Fibroblast of the conjunctiva (primary cell): Measurements from ENCODE around the gene HOXC9.
A peak's percentile ranks its signal among the peaks of the same experiment; 100 is the strongest.

Source experiments
- DNase-seq: peaks from one replicate; pipeline ENCODE4 v3.0.0-alpha.2; 2010; ENCODE audit warnings: low read depth

The HOXC9 gene

DNA sequence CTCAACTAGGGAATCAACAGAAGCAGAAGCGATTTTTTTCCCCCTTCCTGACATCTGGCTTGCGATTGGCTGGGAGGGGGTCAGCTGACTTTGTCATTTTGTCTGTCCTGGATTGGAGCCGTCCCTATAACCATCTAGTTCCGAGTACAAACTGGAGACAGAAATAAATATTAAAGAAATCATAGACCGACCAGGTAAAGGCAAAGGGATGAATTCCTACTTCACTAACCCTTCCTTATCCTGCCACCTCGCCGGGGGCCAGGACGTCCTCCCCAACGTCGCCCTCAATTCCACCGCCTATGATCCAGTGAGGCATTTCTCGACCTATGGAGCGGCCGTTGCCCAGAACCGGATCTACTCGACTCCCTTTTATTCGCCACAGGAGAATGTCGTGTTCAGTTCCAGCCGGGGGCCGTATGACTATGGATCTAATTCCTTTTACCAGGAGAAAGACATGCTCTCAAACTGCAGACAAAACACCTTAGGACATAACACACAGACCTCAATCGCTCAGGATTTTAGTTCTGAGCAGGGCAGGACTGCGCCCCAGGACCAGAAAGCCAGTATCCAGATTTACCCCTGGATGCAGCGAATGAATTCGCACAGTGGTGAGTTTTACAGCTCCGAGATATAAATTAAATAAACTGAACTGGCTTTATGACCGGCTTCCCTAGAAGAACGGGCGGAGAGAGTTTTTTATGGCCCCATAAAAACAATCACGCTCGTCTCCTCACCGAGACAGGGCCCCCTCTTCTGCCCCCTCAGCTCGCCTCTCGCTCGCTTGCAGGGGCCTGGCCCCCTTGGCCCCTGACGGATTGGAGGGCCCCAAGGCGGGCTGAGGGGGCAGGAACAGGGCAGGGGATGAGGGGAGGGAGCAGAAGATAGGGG, 28.6 kb downstream of the HOXC9 start, which contains the start of gene HOXC6:
HOXC6 (plus strand) TSS at position 127 of the 888 bp plus-strand sequence; CDS start at position 209, 82 bp downstream.
- DNase-seq = no peak

DNA sequence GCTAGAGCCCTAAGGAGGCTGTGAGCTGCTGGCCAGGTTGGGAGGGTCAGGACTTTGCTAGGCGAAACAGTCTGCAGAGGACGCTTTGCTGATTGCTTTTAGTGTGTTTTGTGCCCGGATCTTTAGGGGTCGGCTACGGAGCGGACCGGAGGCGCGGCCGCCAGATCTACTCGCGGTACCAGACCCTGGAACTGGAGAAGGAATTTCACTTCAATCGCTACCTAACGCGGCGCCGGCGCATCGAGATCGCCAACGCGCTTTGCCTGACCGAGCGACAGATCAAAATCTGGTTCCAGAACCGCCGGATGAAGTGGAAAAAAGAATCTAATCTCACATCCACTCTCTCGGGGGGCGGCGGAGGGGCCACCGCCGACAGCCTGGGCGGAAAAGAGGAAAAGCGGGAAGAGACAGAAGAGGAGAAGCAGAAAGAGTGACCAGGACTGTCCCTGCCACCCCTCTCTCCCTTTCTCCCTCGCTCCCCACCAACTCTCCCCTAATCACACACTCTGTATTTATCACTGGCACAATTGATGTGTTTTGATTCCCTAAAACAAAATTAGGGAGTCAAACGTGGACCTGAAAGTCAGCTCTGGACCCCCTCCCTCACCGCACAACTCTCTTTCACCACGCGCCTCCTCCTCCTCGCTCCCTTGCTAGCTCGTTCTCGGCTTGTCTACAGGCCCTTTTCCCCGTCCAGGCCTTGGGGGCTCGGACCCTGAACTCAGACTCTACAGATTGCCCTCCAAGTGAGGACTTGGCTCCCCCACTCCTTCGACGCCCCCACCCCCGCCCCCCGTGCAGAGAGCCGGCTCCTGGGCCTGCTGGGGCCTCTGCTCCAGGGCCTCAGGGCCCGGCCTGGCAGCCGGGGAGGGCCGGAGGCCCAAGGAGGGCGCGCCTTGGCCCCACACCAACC, 29.8 kb downstream of the HOXC9 start:
- no peak for DNase-seq

DNA sequence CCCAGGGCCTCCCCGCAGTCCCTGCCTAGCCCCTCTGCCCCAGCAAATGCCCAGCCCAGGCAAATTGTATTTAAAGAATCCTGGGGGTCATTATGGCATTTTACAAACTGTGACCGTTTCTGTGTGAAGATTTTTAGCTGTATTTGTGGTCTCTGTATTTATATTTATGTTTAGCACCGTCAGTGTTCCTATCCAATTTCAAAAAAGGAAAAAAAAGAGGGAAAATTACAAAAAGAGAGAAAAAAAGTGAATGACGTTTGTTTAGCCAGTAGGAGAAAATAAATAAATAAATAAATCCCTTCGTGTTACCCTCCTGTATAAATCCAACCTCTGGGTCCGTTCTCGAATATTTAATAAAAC, 30.5 kb downstream of the HOXC9 start:
- DNase-seq = no peak

DNA sequence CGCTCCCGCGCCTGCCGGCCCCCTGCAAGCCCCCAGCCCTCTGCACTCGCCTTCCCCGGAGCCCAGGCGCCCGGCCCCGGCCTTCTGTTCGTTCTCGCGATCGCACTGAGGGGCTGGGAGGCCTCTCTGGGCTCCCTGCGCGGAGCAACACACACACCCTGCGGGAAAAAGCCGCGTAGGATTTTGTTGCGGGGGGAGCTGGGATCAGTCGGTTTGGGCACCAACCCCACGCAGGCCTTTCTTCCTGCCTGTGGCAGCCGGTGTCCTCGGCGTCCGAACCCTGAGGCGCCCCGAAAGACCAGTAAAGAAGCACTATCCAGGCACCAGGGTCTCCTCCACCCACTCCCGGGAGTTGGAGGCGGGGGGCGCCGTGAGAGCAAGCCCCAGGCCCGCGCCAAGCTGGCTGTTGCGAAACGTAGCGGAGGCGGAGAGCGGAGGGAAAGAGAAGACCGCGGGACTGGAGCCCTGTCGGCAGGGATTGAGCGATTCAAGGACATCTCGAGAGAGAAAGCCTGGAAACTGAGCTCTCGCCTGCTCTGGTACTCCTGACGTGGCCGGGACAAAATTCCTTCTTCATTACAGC, 31.0 kb downstream of the HOXC9 start:
- DNase-seq = no peak

DNA sequence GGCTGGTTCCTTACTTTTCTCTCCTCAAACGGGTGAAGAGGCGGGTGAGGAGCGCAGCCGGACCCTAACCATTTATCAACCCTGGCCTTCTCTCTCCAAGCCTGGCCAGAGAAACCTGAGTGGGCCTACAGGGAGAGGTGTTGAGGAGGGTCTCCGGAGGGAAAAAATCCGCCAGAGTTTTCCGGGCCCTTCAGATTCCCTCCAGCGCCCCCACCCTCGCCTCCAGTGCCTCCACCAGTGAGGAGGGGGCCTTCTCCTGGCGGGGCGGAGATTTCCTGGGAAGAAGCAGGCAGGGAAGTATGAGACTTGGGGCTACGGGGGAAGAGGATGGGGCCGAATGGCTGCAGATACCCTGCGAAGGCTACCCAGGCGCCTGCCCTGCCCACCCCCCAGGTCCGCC, 31.5 kb downstream of the HOXC9 start:
- DNase-seq = no peak

DNA sequence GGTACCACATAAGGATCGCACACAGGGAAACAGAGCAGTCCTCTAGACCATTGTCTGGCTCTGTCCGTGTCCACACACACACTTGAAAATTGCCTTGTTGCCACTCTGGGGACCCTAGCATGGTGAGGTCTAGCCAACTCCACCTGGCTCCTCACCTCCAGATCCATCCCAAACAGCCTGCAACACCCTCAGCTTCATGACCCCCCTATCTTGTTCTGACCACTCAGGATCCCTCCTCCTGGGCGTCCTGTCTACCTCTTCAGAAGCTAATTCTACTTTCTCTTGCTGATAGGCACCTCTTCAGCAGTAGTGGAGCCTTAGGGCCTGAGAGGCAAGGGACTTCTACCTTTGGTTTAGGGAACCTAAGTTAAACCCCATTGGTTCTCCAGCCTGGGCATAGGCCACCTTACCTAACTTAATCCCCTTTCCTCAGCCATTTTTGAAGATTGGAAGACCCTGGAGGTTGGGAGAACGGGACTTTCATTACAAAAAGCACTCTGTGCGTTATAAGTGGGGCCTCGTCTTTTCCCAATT, 32.2 kb downstream of the HOXC9 start:
- no peak for DNase-seq

DNA sequence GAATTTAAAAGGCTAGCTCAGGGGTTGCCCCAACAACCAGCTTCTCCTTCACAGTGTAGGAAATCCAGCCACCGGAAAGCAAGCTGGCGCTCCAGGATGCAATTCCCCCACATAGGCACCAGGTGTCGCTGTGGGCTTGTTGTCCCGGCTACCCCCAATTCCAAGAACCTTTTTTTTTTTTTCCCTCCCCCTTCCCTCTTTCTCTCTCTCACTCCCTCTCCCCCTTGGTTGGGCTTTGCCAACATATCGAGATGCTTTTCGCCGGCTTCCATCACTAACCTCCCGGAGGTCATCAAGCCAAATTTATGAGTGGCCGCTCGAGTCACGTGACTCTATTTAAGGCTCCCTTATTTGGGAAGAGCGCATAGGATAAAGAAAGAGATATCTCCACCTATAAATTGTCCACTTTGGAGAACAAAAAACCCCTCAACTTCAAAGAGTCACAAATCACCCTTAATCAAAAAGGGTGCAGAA, 32.7 kb downstream of the HOXC9 start, which contains the start of gene HOXC5:
HOXC5 (plus strand) TSS at position 424 of the 474 bp plus-strand sequence. CDS start 73 bp downstream, outside the sequence.
- peak; percentile 27 for DNase-seq

DNA sequence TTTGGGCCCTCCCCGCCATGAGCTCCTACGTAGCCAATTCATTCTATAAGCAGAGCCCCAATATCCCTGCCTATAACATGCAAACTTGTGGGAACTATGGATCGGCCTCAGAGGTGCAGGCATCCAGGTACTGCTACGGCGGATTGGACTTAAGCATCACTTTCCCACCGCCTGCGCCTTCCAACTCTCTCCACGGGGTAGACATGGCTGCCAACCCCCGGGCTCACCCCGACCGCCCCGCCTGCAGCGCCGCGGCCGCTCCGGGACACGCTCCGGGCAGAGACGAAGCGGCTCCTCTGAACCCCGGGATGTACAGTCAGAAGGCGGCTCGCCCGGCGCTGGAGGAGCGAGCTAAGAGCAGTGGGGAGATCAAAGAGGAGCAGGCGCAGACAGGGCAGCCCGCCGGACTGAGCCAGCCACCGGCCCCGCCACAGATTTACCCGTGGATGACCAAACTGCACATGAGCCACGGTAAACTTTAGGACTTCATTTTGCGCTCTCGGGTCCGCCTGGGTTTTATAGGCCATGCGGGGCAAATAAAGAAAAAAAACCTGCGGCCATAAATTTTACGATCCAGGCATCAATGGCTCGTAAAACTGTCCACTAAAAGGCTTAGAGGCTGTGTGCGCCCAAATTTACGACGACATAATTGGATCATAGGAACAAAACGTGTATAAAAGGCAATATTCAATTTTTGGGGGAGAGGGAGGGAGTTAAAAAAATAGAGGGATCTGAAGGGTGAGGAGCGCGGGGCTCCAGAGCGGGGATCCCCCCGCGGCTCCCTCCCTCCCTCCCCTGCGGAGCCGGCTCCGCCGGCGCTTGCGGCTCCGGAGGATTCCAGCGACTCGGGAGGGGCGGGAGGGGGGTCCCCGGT, 33.4 kb downstream of the HOXC9 start:
- no peak for DNase-seq

DNA sequence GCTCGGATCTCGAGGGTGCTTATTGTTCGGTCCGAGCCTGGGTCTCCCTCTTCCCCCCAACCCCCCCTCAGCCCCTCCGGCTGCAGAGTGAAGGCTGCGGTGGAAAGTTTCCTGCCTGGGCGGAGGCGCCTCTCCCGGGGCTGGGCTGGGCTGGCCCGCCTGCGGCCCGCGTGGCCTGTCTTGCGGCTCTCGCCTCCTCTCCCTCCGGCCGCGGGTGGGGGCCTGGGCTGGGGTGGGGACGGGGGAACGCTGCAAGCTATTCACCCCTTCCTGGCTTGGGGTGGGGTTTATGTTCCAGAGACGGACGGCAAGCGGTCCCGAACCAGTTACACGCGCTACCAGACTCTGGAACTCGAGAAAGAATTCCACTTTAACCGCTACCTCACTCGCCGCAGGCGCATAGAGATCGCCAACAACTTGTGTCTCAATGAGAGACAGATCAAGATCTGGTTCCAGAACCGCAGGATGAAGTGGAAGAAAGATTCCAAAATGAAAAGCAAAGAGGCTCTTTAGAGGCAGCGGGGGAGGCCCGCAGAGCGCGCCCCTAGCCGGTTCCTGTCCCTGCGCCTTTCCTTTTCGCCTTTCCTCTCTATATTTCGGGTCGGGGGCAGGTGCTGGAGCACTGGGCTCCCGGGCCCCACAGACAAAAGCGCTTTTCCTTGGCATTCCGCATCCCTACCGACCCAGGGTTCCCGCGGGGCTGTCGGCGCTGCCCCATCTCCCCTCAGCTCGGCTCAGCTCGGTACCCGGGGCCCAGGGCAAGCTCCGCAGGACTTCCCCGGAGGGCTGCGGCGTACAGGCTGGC, 34.2 kb downstream of the HOXC9 start:
- DNase-seq = no peak

DNA sequence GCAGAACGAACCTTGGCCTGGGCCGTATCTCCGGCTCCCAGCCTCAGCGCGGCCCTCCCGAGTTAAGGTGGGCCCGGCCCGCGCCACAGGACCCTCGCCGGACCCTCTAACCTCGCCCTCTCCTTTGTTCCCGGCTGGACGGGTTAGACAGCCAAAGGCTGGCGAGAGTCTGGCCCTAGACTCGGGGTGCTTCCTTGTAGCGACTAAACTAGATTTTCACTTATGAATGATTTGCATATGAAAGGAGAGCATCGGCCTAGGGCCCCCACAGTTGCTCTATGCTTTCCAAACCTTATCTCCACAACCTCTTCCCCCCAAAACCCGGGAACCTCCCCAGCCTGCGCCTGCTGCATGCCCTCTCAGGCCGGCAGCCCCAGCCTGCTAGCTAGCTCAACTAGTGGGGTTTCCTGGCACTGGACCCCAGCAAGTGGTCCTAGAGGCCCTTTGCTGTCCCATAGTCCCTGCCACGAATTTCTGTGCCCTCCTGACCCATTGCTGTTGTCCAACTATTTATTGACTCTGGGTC, 34.9 kb downstream of the HOXC9 start:
- DNase-seq = no peak

DNA sequence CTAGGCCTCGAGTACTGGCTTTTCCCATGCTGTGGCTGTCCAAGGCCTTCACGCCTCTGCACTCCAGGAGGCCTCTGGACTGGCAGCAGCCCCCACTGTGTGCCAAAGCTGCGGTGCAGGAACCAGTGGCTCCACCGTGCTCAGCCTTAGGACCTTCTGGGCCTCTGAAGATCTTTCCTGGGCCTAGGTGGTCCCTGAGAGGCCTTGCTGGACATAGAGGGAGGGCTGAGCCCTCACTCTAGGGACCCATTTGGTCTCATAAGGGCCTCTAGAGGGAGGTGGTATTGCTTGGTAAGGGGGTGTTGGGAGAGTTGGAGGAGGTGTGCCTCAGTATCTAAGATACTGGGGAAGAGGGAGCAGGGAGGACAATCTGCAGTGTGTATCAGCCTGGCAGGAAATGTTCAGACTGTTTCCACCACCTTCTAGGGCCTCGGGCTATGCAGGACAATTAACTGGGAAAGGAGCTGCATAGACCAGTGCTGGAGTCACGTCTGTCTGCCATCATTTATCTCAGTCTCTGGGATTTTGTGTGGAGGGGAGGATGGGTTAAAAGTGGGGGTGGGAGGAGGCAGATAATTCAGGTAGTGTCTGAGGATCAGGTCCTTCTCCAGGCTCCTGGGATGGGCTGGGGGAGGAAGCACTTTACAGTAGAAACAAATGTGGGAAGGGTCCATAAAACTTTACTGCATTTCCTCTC, 35.8 kb downstream of the HOXC9 start:
- no peak for DNase-seq

DNA sequence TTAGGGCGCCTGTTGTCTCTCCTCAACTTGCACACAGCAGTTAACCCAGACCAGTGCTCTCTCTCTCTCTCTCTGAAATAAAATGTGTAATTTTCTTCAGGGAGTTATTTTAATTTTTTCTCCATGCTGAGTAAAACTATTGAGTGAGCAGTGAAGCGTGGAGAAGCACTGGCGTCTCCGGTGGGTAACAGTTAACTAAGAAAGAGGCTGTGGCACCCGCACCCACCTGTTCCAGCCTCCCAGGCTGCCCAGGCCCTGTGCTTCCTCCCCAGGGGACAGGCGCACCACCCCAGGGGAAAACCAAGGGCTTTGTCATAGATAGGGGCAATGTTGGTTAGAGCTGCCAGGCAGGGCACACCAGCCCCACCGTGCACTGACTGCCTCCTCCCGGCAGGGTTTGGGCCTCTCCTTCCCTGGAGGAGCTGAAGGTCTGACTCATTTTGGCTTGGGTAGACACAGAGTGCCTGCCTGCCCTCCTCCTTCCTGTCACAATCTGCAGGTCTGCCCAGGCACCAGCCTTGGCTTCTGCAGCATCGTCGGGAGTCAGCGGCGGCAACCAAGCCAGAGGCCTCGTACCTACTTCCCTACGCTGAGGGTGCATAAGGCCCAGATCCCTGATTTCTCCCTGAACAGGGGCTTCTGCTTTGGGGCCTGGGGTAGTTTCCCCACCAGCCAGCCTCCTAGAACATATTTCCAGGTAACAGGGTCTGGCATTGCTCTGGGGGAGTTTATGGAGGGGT, 36.8 kb downstream of the HOXC9 start:
- no peak for DNase-seq

DNA sequence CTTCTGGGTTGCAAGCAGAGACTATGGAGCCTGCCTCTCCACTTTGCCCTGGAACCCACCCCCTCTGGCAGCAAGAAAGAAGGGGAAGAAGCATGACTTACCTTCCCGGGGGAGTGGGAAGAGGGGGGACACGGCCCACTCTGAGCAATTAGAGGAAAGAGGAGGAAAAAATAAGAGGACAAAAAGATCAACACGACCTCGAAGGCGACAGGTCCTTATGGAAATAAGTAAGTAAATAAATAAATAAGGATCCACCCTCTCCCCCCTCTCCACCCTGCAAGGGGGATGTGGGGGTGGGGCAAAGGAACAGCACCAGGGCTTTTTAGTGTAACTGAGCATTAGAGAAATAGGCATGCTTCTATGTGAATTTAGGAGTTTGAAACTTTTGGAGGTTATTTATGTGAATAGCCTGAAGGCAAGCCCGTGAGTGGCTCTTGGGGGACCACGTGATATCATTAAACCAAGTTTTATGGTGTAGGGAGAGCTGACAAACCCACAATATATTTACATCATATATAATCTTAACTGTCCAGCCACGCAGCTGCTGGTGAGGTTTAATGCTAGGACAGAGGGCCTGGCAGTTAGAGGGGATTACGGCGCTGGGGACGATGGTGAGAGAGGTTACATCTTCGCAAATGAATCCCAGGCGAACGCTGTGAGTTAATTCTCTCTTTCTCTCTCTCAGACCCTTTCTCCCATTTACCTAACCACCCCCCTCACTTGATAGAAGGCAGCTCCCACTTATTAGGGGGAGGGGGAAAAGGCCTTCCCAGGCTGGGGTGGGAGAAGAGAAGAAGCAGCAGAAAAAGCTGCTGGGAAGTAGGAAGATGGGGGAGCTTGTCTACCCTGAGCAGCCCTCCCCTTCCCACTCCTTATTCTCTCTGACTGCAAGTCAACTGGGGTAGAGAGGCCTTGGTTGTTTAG, 37.7 kb downstream of the HOXC9 start:
- no peak for DNase-seq

DNA sequence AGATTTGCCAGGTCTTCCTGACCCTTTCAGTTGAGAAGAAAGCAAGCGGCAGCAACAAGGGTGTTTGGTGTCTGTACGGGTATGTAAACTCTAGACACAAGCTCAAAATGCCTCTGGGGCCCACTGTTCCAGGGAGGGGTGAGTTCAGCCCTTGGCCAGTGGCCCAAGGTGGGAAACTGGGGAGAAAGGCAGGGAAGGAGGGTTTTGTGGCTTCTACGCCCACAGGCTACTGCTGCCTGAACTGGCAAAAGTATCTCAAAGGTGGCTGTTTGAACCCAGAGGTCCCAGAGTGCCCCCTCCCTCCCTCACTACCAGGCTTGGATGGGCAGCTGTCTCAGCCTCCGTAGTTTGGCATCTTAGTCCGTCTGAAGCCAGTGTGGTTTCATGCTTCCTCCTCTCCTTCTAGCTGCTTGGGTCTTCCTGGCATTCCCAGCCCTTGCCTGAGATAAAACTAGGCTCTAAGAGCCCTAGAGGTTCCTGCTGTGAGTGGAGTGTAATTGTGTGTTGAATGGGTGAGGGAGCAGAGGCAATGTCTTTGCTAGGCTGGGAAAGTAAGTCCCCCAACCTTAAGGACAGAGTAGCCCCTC, 38.4 kb downstream of the HOXC9 start:
- no peak for DNase-seq

DNA sequence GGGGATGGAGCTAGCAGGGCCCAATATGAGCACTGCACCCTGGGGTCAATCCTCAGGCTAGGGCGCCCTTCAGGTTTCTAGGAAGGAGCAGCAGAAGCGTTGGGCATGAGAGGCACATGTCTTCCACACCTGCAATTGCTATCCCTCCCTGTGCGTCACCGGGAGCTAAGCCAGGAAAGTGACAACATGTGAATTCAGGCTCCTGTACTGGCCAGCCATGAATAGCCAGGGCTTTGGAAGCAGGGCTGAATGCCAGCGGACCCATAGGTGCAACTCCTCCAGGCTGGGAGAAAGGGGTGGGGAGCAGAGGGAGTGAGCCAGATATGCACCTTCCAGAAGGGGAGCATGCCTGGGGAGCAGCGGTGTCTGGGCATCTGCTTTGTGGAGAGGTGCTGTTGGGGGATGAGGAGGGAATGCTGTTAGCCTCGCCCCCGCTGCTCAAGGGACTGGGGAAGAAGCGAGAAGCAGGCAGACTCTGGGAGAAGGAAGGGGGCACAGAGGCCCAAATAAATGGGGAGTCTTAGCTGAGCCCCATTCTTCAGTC, 39.0 kb downstream of the HOXC9 start:
- no peak for DNase-seq

DNA sequence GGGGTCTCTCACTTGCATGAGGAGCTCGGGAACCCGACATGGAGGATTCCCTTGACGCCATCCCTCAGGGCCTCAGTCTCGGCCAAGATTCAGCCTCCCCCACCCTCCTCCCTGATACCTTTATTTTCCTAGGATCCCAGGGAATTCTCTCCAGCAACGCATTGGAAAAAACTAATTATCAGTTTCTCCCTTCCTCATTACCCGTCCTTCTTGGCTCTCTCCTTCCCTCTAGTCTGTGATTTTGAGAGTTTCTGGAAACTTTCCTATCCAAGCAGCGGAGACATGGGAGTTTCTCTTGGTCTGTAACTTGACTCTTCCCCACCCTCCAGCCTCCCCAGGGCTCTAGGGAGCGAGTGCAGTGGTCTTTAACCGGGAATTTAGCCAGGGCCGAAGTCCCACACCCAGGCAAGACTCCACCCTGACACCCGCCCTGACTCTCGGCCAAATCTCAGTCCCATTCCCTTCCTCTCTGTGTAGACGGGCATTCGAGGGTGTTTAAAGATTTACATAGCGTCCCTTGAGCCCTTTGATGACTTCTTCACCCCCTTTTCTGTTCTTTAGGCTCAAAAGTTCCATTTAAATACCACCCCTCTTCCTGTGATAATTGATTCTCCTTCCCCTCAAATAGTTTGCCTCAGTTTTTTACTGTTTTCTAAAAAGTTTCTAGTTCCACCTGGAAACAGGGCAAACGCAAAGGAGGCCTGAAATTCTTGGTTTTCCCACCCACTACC, 39.6 kb downstream of the HOXC9 start:
- no peak for DNase-seq
